ENCODE results near the gene ABHD2.

DNA sequence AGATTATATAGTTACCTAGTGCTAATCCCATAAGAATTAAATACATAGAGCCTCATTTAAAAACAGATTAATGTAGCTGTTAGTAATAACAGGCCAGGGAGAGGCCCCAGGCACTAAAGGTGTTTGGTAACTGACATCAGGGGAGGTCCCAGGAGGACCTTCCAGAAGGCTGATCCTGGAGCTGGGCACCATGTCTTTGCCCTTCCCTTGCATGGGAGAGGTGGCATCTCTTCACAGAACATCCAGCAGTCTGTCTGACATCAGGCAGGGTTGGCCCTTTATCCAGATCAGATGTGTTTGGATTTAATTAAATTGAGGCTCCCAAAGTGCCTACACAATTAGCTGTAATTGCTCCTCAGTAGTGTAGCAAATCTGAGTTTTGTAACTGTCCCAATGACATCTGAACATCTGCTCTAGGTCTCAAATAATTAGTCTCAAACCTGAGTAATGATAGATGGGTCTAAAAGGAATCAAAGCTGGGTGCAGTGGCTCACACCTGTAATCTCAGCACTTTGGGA is 80.1 kb downstream of the ABHD2 start:
- TF ChIP-seq JUN (IDR thresholded peaks at IDR 0.05; ENCODE audit: borderline replicate concordance, insufficient read depth, insufficient read length, low read depth) (no peak), POLR2AphosphoS5 (IDR thresholded peaks at IDR 0.05; ENCODE audit: insufficient read depth, low read depth, low read length) (no peak), POLR2A (IDR thresholded peaks at IDR 0.05; ENCODE audit: low read depth, low read length) (no peak), GATA2 (IDR thresholded peaks at IDR 0.05; ENCODE audit: insufficient read depth, insufficient read length, low read depth, low read length) (no peak)
- TF ChIP-seq, protein P1, sequence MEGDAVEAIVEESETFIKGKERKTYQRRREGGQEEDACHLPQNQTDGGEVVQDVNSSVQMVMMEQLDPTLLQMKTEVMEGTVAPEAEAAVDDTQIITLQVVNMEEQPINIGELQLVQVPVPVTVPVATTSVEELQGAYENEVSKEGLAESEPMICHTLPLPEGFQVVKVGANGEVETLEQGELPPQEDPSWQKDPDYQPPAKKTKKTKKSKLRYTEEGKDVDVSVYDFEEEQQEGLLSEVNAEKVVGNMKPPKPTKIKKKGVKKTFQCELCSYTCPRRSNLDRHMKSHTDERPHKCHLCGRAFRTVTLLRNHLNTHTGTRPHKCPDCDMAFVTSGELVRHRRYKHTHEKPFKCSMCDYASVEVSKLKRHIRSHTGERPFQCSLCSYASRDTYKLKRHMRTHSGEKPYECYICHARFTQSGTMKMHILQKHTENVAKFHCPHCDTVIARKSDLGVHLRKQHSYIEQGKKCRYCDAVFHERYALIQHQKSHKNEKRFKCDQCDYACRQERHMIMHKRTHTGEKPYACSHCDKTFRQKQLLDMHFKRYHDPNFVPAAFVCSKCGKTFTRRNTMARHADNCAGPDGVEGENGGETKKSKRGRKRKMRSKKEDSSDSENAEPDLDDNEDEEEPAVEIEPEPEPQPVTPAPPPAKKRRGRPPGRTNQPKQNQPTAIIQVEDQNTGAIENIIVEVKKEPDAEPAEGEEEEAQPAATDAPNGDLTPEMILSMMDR (IDR thresholded peaks at IDR 0.05; ENCODE audit: extremely low read depth in 1 of 2, insufficient read depth in 1 of 2, low read depth in 1 of 2, low read length in 2 of 2), result no peak

All from endothelial cell of umbilical vein (primary cell).